Psoas muscle (tissue), 8 donors: Measurements from ENCODE around the gene KLF9. TPM values are rescaled to one million over a fixed set of nuclear protein-coding genes. Genes with fewer than 3 reads are reported as not detected.

Source experiments
- ATAC-seq, 4 donors: fragments of 200-7000 bp; cut with Tn5 transposase; one replicate each; pipeline ENCODE4 v1.9.1; 2020; ENCODE audit warnings: moderate library complexity in 3 of 4, mild to moderate bottlenecking in 2 of 4
- DNase-seq, 2 donors: peaks; one replicate each; pipeline ENCODE4 v3.0.0-alpha.2; 2020
- H3K27ac ChIP-seq: fragments of 200-600 bp; one replicate; pipeline ENCODE4 v1.8.0; 2022
- H3K27me3 ChIP-seq, 3 donors: fragments of 200-600 bp in 1 of 3; one replicate each; pipeline versions ENCODE4 v1.6.1 to v1.8.0; 2013 to 2022; ENCODE audit warnings: low read length in 2 of 3, mild to moderate bottlenecking in 2 of 3, moderate library complexity in 1 of 3; ENCODE audit not compliant: insufficient read depth in 3 of 3
- H3K36me3 ChIP-seq, 2 donors: fragments of 200-600 bp in 1 of 2; one replicate each; pipeline versions ENCODE4 v1.6.1 to v1.8.0; 2013 to 2022; ENCODE audit warnings: low read depth in 1 of 2, mild to moderate bottlenecking in 1 of 2, moderate library complexity in 1 of 2; ENCODE audit not compliant: insufficient read depth in 1 of 2
- H3K4me1 ChIP-seq: fragments of 200-600 bp; one replicate; pipeline ENCODE4 v1.8.0; 2022
- H3K4me3 ChIP-seq: fragments of 200-600 bp; one replicate; pipeline ENCODE4 v1.8.0; 2022; ENCODE audit warnings: mild to moderate bottlenecking
- H3K9me3 ChIP-seq: fragments of 200-600 bp; one replicate; pipeline ENCODE4 v1.8.0; 2022
- WGBS, 3 donors: extraction: QIAGEN DNeasy Blood & Tissue Kit; methylation state at CpG; one replicate each; pipeline versions ENCODE4 v1.1.6 to v1.1.7; 2013; 5-methylcytosine and 5-hydroxymethylcytosine counted together
- intact Hi-C, 2 donors: fragments of 100-400 bp; cut with DNase I; formaldehyde crosslinking; loops; one replicate each; pipeline versions ENCODE4 v1.11.0 to v1.14.2; 2022
- polyA plus RNA-seq, 3 donors: library from polyadenylated mRNA; stranded (reverse); fragments of 200-250 nt; gene quantifications; one replicate each; pipeline ENCODE4 v1.2.3, GENCODE V29; 2013
- total RNA-seq, 4 donors: library from RNA; stranded (reverse); fragmentation: NEBNext Ultra II Directional in 2 of 4; extraction: Animal tissue kit (Norgen Biotek cat#: 25700) in 2 of 4; gene quantifications; one replicate each; pipeline versions ENCODE4 v1.2.1 to v1.2.4, GENCODE V29; 2021 to 2023
- TF ChIP-seq, protein P1 (sequence below): fragments of 200-600 bp; IDR thresholded peaks from one replicate; pipeline ENCODE4 v1.8.0; 2022; ENCODE audit warnings: antibody characterized with exemption
- donor health status: healthy with polysubstance abuse.
- donor health status: DM: no; HTN: no; CAD: no; lungs with moderate emphysema.
- donor health status: Bipolar disorder and iron deficiency.
- donor health status: healthy.
- donor health status: DM: yes; HTN: yes; CAD: no.
- donor health status: DM: no; HTN: no; CAD: no.
- donor health status: DM: no; HTN: no; CAD: no.
- donor health status: DM: yes; HTN: yes; CAD: no.

The KLF9 gene
- total and polyA plus RNA-seq, 7 donors = 29.5 to 178 (median 64.4) TPM

DNA sequence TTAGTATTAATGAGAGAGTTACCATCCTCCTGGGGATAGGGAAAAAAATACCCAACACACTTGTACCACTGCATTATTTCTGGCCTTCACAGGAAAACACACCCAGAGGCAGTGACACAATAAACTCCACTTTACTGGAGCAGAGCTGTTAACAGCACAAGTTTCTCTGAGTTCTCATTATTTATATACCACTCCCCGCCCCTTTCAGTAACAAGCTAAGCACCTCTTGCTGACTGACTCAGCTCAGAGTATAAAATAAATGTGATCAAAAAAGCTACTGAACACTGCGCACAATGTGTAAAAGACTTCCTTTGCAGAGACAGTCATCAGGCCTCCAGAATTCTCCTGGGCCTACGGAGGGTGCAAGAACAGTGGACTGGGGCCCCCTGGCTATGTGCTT, 21.6 kb downstream of the KLF9 start:
- H3K9me3 ChIP-seq = no peaks in the 10 kb centered on the region
- intact Hi-C loops = loop anchor here in 1 of 2 donors (5.0 kb wide), 1 partner anchor 36 kb away; no protein-coding TSS in a partner anchor
- H3K4me3 ChIP-seq = peak overlapping the region; percentile 32
- H3K4me1 ChIP-seq = peaks cover 95% of the 10 kb centered on the region
- H3K36me3 ChIP-seq = no peaks in the 10 kb centered on the region
- no peak for DNase-seq
- 54 to 70% (median 67%) methylated on average over 3 of the region's 3 CpGs for WGBS, 3 donors
- peak in 2 of 4 donors; percentile 3 to 10 for ATAC-seq
- peak overlapping the region; percentile 57 for H3K27ac ChIP-seq
- H3K27me3 ChIP-seq = no peaks in the 10 kb centered on the region
- TF ChIP-seq, protein P1, sequence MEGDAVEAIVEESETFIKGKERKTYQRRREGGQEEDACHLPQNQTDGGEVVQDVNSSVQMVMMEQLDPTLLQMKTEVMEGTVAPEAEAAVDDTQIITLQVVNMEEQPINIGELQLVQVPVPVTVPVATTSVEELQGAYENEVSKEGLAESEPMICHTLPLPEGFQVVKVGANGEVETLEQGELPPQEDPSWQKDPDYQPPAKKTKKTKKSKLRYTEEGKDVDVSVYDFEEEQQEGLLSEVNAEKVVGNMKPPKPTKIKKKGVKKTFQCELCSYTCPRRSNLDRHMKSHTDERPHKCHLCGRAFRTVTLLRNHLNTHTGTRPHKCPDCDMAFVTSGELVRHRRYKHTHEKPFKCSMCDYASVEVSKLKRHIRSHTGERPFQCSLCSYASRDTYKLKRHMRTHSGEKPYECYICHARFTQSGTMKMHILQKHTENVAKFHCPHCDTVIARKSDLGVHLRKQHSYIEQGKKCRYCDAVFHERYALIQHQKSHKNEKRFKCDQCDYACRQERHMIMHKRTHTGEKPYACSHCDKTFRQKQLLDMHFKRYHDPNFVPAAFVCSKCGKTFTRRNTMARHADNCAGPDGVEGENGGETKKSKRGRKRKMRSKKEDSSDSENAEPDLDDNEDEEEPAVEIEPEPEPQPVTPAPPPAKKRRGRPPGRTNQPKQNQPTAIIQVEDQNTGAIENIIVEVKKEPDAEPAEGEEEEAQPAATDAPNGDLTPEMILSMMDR = no peak

DNA sequence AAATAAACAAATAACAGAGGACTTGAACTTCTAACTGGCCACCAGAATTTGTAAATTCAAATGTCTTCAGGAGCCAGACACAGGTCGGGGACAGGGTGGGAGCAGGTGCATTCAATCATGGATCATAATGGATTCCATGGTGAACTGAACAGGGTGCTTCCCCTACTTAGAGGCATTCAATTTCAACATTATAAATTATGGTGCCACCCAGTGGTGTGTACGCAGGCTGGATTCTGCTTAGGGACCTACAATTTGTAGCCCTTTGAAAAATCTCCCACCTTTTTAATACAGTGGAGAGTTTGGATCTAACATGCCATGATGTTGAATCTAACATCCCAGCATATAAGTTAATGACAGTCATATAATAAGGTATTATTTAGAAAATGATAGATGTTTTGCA, 22.3 kb downstream of the KLF9 start:
- WGBS, 3 donors = 26 to 38% (median 28%) methylated on average over 2 of the region's 2 CpGs
- intact Hi-C loops = loop anchor here in 1 of 2 donors (5.0 kb wide), 1 partner anchor 35 kb away; no protein-coding TSS in a partner anchor
- Histone ChIP-seq H3K27ac (peak overlapping the region; percentile 57), H3K9me3 (no peaks in the 10 kb centered on the region), H3K36me3 (peaks cover 0 to 5% of the 10 kb centered on the region in 2 donors), H3K4me1 (peaks cover 88% of the 10 kb centered on the region), H3K4me3 (peak overlapping the region; percentile 32), H3K27me3 (no peaks in the 10 kb centered on the region)
- no peak for DNase-seq
- TF ChIP-seq, protein P1 = peak; percentile 38
- peak; percentile 49 to 65 (median 64) for ATAC-seq

DNA sequence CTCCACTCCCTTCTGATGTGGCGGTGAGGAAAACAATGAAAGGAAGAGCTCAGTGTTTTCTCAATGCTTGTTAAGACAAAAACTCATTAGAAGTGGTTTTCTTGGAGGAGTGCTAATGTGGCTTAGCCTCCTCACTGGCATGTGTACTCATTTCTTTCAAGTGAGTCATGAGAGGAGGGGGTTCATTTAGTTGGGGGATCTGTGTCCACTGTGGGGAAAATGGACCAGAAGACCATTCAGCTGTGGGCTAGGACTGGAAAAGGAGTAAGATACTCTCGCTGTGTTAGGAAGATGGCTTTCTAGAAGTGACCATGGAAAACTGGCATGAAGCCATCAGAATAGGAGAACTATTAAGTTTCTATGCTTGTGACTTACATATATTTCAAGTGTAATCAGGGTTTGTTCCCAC, 23.5 kb downstream of the KLF9 start:
- peak in 3 of 4 donors; percentile 9 to 24 (median 22) for ATAC-seq
- H3K9me3 ChIP-seq = no peaks in the 10 kb centered on the region
- H3K36me3 ChIP-seq = peaks cover 0 to 17% of the 10 kb centered on the region in 2 donors
- peaks cover 88% of the 10 kb centered on the region for H3K4me1 ChIP-seq
- H3K27ac ChIP-seq = peak overlapping the region; percentile 61
- TF ChIP-seq, protein P1 = no peak
- H3K4me3 ChIP-seq = no peak overlapping the region
- WGBS, 3 donors = 47 to 53% (median 53%) methylated on average over 2 of the region's 2 CpGs
- no peak for DNase-seq
- intact Hi-C loops = loop anchor here in 1 of 2 donors (5.0 kb wide), 1 partner anchor 34 kb away; no protein-coding TSS in a partner anchor
- no peaks in the 10 kb centered on the region for H3K27me3 ChIP-seq

DNA sequence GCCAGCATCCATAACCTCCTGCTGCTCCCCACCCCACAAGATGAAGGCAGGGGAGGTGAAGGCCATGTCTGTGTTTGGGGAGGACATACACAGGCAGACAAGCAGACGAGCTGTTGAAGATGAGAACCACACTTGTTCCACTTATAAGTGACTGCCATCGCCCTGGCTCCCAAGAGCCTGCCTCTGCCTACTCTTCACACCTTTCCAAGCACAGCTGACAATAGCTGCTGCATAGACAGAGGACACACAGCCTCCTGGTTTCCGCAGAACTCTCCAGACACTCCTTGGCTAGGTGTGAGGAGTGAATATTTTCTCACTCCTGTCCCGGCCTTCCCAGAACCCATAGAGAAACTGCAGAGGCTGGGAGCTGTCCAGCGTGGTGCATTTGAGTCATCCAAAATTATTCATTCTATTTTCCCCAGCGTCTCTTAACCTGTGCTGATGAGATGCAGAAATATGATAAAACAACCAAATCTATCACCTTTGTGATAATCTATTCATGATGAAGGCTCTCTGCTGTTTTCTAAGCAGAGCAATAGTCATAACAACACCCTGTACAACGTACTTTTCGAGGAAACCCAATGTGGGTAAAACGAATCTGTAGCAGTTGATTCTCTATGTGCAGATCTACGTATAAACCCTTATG, 24.7 kb downstream of the KLF9 start:
- 23 to 39% (median 28%) methylated on average over 10 of the region's 10 CpGs for WGBS, 3 donors

More for the DNA sequence above, 24.7 kb downstream of the KLF9 start:
- peak in 1 of 2 donors; percentile 42 for DNase-seq
- intact Hi-C loops = loop anchor here in 1 of 2 donors (5.0 kb wide), 1 partner anchor 32 kb away; no protein-coding TSS in a partner anchor
- TF ChIP-seq, protein P1 = no peak
- H3K27me3 ChIP-seq = no peaks in the 10 kb centered on the region
- peaks cover 87% of the 10 kb centered on the region for H3K4me1 ChIP-seq
- H3K4me3 ChIP-seq = no peak overlapping the region
- peak overlapping the region; percentile 61 for H3K27ac ChIP-seq
- H3K36me3 ChIP-seq = peaks cover 0 to 19% of the 10 kb centered on the region in 2 donors
- peak; percentile 45 to 77 (median 56) for ATAC-seq
- no peaks in the 10 kb centered on the region for H3K9me3 ChIP-seq
